ENCODE measurements around the gene LAMTOR5.

DNA sequence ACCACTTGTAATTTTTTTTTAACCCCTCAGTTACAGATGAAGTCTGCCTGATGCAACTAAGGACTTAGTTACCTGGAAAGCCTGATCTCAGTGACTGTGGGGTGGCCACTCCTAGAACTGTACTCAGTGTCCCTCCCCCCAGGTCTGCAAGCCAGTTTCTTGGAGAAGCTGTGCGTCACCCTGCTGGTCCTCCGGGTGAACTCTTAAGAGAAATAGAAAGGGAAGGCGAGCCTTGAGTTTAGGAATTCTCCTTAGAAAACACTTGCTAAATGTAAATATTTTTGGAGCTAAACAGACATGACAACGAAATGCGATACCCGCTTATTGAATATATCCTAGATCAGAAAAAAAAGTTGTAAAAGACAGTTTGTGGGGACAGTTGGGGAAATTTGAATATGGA, 17.4 kb downstream of the LAMTOR5 start:
- TF ChIP-seq, protein P1, sequence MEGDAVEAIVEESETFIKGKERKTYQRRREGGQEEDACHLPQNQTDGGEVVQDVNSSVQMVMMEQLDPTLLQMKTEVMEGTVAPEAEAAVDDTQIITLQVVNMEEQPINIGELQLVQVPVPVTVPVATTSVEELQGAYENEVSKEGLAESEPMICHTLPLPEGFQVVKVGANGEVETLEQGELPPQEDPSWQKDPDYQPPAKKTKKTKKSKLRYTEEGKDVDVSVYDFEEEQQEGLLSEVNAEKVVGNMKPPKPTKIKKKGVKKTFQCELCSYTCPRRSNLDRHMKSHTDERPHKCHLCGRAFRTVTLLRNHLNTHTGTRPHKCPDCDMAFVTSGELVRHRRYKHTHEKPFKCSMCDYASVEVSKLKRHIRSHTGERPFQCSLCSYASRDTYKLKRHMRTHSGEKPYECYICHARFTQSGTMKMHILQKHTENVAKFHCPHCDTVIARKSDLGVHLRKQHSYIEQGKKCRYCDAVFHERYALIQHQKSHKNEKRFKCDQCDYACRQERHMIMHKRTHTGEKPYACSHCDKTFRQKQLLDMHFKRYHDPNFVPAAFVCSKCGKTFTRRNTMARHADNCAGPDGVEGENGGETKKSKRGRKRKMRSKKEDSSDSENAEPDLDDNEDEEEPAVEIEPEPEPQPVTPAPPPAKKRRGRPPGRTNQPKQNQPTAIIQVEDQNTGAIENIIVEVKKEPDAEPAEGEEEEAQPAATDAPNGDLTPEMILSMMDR (IDR thresholded peaks at IDR 0.05), result peak in 1 of 6 experiments; percentile 17
- no peak for TF ChIP-seq POLR2A (IDR thresholded peaks at IDR 0.05)

Data from Peyer's patch (tissue), 4 donors.